Sigmoid colon (tissue), 4 donors: Measurements from ENCODE around the gene MECP2.

ENCODE experiments used
- CTCF ChIP-seq, 4 experiments: fragments of 450-650 bp in 3 of 4; fragments of 200-600 bp in 1 of 4; IDR thresholded peaks; one replicate each; pipeline ENCODE4 v1.5.1; 2016 to 2019; ENCODE audit warnings: antibody characterized with exemption in 4 of 4, mild to moderate bottlenecking in 3 of 4, moderate library complexity in 2 of 4
- POLR2A ChIP-seq, 2 donors: fragments of 450-650 bp; IDR thresholded peaks; one replicate each; pipeline ENCODE4 v1.6.1; 2016; ENCODE audit warnings: antibody characterized with exemption in 2 of 2, mild to moderate bottlenecking in 2 of 2, moderate library complexity in 2 of 2
- POLR2AphosphoS5 ChIP-seq, 4 donors: sonication (generic); formaldehyde crosslinking; IDR thresholded peaks; one replicate each; pipeline ENCODE4 v1.6.1; 2017; ENCODE audit warnings: antibody characterized with exemption in 4 of 4

- TF ChIP-seq POLR2AphosphoS5 (IDR thresholded peaks at IDR 0.05), result no peak
- TF ChIP-seq POLR2A (IDR thresholded peaks at IDR 0.05), result no peak
- TF ChIP-seq CTCF (IDR thresholded peaks at IDR 0.05), result no peak
Measured at GRCh38 chrX:154037754-154038153, 59.8 kb downstream of the MECP2 start.
